Activated CD4-positive, alpha-beta T cell treated with anti-CD3 and anti-CD28 coated beads, Interleukin-2, Interleukin-6, amounts not matched to agents 100 ng/mL and 50 ng/mL, durations not matched to agents 16 hours and 8 hours (primary cell): ENCODE measurements around the gene RANBP3L.
"Not testable (repeated sequence)": the region's sequence is repeated elsewhere in the genome, so short reads cannot be mapped to it uniquely, and the experiment has no call there.

Experiments
- DNase-seq: peaks from one replicate; pipeline ENCODE4 v3.0.0-alpha.2; 2020

The RANBP3L gene

DNA sequence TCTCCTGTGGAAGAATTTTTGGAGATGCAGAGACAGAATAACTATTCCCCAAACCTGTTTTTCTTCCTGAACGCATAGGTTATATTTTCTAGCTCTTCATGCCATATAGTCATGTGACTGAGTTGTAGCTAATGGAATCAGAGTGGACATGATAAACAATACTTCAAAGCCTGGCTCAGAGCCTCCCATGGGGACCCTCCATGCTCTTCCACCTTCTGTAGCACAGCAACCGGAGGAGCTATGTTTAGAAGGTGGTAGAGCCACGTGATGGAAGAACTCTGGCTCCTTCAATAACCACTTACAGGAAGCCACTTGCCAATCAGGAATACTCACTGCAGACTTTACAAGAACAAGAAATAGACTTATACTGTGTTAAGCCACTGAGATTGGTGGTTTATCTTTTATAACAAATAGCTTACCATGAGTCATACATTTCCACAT, 99.2 kb downstream of the RANBP3L start:
- no peak for DNase-seq

DNA sequence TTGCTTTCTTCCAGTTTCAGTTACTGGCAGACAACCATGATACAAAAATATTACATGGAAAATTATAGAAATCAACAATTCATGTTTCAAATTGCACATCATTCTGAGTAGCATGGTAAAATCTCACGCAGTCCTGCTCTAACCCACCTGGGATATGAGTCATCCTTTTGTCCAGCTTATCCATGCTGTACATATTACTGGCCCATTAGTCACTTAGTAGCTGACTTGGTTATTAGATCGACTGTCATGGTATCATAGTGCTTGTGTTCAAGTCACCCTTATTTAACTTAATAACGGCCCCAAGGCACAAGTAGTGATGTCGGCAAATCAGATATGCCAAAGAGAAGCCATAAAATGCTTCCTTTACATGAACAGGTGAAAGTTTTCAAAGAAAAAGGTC, 101.2 kb downstream of the RANBP3L start:
- no peak for DNase-seq

DNA sequence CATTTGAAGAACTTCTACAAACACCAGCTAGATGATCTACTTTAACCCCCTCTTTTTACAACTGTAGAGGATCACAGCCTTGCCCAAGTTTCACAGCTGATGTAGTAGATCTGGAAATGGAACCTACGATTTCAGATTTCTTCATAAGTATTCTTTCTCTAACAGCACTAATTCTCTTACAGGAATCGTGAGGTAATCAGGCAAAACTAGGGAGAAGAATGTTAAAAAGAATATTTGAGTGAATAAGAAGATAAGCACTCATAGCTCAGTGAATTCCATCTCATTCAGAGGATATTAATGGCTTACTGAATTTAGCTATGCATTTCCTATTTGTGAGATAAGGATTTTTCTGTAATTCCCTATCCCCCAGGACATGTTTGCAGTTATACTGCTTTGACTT, 102.1 kb downstream of the RANBP3L start:
- no peak for DNase-seq

DNA sequence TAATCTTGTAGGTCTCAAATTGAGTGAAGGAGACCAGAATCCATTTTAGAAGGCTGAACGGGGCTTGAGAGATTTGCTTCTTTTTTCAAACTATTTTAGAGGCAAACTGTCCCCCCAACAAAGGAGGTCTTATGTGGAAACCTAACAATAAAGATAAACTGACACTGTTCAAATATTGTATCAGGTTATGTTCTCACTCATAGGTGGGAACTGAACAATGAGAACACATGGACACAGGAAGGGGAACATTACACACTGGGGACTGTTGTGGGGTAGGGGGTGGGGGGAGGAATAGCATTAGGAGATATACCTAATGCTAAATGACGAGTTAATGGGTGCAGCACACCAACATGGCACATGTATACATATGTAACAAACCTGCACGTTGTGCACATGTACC, 102.9 kb downstream of the RANBP3L start:
- not testable (repeated sequence) for DNase-seq
